ENCODE measurements around the gene ATRAID. TPM values are rescaled to one million over a fixed set of nuclear protein-coding genes. Genes with fewer than 3 reads are reported as not detected.

The ATRAID gene
- total RNA-seq, 4 donors from 2014 or later, result 107 to 121 (median 114) TPM

DNA sequence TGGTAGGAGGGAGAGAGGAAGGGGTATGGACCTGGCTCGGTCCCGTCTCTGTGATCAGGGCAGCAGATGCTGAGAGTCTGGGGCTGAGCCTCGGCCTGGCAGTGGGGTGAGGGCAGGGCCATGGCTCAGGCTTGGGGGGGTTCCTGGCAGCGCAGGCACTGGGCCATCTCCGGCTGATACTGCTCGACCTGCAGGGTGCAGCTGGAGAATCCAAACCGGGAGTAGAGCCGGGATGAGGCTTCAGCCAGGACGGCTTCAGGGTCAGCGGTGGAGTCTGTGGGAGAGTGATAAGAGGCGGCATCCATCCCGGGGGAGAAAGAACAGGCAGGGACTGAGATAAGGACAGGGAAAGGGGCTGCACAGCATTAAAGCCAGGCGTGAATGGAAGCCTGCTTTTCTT, 43.3 kb downstream of the ATRAID start:
- WGBS, 2 donors, result 55 to 60% methylated on average over 13 of the region's 13 CpGs
- TF ChIP-seq, protein P1, sequence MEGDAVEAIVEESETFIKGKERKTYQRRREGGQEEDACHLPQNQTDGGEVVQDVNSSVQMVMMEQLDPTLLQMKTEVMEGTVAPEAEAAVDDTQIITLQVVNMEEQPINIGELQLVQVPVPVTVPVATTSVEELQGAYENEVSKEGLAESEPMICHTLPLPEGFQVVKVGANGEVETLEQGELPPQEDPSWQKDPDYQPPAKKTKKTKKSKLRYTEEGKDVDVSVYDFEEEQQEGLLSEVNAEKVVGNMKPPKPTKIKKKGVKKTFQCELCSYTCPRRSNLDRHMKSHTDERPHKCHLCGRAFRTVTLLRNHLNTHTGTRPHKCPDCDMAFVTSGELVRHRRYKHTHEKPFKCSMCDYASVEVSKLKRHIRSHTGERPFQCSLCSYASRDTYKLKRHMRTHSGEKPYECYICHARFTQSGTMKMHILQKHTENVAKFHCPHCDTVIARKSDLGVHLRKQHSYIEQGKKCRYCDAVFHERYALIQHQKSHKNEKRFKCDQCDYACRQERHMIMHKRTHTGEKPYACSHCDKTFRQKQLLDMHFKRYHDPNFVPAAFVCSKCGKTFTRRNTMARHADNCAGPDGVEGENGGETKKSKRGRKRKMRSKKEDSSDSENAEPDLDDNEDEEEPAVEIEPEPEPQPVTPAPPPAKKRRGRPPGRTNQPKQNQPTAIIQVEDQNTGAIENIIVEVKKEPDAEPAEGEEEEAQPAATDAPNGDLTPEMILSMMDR (IDR thresholded peaks at IDR 0.05), result no peak
- TF ChIP-seq POLR2A (IDR thresholded peaks at IDR 0.05), result no peak
- intact Hi-C loops (cut with DNase I; ENCODE audit: low total_unique reads), result no loop called here
- no peak for DNase-seq (ENCODE audit: low spot score in 2 of 2)
- no peak overlapping the region for H3K4me3 ChIP-seq (ENCODE audit: low read depth, poor library complexity, severe bottlenecking)

DNA sequence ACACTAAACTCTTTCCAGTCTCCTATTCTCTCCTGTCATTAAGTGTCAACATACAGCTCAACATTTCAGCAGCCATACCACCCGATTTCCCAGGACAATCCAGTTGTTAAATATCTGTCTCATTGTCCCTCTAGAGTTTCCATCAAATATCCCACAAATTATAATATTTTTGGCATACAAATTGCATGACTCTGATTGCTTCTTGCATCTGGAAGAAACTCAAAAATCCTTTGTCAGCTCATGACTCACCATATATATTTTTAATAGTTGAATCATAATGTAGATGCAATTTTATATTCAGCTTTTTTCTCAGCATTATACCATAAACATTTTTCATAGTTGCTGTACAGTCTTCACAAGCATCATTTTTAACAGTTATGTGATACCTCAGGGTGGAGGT, 43.8 kb downstream of the ATRAID start:
- no peak for DNase-seq (ENCODE audit: low spot score in 2 of 2)
- 25 to 28% methylated on average over 1 of the region's 1 CpG for WGBS, 2 donors
- no peak for TF ChIP-seq POLR2A (IDR thresholded peaks at IDR 0.05)
- TF ChIP-seq, protein P1 (IDR thresholded peaks at IDR 0.05), result no peak
- intact Hi-C loops (cut with DNase I; ENCODE audit: low total_unique reads), result no loop called here
- H3K4me3 ChIP-seq (ENCODE audit: low read depth, poor library complexity, severe bottlenecking), result no peak overlapping the region

DNA sequence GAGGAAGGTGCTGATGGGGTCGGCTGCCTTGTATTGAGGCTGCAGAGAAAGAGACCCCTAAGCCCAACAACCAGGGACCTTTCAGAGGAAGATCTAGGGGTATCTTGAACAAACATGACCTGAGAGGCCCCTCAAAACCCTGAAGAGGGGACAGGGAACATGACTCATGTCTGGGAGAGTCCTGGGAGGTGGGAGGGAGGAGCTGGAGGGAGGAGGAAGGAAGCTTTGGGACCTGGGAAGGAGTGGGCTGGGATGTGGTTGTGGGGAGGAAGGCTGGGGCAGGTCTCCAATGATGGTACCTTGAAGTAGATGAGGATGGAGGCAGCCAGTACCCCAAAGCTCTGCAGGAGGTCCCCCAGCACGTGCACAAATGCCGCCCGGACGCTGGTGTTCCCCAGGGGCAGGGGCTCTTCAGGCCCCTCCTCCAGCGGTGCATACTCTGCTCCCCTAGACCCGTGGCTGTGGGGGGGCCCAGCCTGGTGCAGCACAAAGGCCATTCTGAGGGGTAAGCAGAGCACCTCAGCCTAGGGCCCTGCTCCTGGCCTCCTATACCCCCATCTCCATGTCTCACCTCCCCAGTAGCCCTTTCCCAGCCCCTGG, 45.1 kb downstream of the ATRAID start:
- intact Hi-C loops (cut with DNase I; ENCODE audit: low total_unique reads), result no loop called here
- no peak overlapping the region for H3K4me3 ChIP-seq (ENCODE audit: low read depth, poor library complexity, severe bottlenecking)
- no peak for DNase-seq (ENCODE audit: low spot score in 2 of 2)
- 77 to 79% methylated on average over 7 of the region's 7 CpGs for WGBS, 2 donors
- no peak for TF ChIP-seq POLR2A (IDR thresholded peaks at IDR 0.05)
- TF ChIP-seq, protein P1 (IDR thresholded peaks at IDR 0.05), result no peak

DNA sequence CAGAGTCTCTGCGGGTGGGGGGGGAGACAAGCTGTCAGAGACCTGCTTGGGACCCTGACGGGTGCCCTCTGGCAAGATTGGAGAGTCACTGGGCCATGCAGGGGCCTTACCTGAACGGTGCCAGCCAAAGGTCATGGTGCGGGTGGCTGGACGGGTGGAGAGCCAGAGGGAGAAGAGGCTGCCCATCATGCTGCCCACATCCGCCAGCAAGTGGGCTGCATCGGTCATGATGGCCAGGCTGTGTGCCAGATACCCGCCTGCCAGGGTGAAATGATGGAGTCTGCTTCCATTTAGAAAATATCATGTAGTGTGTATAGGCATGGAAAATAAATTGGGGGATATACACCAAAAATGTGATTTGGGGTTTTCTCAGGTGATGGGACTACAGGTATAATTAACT, 46.2 kb downstream of the ATRAID start:
- no peak for TF ChIP-seq POLR2A (IDR thresholded peaks at IDR 0.05)
- TF ChIP-seq, protein P1 (IDR thresholded peaks at IDR 0.05), result no peak
- intact Hi-C loops (cut with DNase I; ENCODE audit: low total_unique reads), result no loop called here
- WGBS, 2 donors, result 88 to 90% methylated on average over 8 of the region's 8 CpGs
- DNase-seq (ENCODE audit: low spot score in 2 of 2), result no peak
- H3K4me3 ChIP-seq (ENCODE audit: low read depth, poor library complexity, severe bottlenecking), result no peak overlapping the region

DNA sequence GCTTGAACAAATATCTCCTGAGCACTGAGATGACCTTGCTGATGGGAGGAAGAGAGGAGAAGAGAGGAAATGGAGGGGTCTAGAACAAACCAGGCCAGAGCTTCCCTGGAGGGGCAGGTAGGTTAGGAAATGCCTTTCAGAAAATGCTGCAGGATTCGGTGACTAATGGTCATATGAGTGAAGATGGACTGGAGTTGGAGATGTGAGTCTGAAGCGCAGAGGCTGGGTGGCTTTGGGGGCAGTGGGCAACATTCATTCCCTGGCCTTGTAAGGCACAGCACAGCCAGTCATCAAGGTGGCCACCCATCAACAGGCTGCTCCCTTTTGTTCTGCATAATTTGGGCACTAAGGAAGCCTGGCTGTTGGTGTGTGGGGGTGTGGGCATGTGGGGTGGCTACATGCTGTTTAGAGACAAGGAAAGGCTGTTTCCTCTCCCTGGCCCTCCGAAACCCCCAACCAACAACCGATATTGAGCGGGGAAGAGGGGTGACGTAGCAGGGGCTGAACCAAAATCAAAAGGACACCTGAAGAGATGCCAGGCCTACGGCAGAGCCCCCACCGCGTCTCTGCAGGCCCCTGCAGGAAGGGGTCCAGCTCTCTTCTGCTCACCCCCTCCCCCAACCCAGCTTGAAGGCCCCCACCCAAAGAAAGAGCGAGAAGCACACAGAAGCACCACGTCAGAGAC, 49.5 kb downstream of the ATRAID start:
- intact Hi-C loops (cut with DNase I; ENCODE audit: low total_unique reads), result no loop called here
- no peak for DNase-seq (ENCODE audit: low spot score in 2 of 2)
- no peak overlapping the region for H3K4me3 ChIP-seq (ENCODE audit: low read depth, poor library complexity, severe bottlenecking)
- no peak for TF ChIP-seq POLR2A (IDR thresholded peaks at IDR 0.05)
- TF ChIP-seq, protein P1 (IDR thresholded peaks at IDR 0.05), result no peak
- WGBS, 2 donors, result 49 to 55% methylated on average over 11 of the region's 11 CpGs
